Measurements from ENCODE around the gene FBN3. TPM values are rescaled to one million over a fixed set of nuclear protein-coding genes. Genes with fewer than 3 reads are reported as not detected.

Gene FBN3
- total RNA-seq, 1 donor from 2014 or later: not detected

- no peak for DNase-seq
- Histone ChIP-seq H3K4me1 (no peaks in the 10 kb centered on the region), H3K36me3 (peaks cover 14% of the 10 kb centered on the region), H3K27ac (replicated peaks) (no peak overlapping the region), H3K4me3 (no peak overlapping the region), H3K27me3 (ENCODE audit: low read depth) (peaks cover 29% of the 10 kb centered on the region), H3K9me3 (replicated peaks) (peaks cover 51% of the 10 kb centered on the region)
- intact Hi-C loops (cut with micrococcal nuclease): no loop called here
- no peak for TF ChIP-seq CTCF (IDR thresholded peaks at IDR 0.05; ENCODE audit: borderline replicate concordance)
Measured at GRCh38 chr19:8093740-8094139, 55.7 kb downstream of the FBN3 start.

GRCh38 chr19:8090950-8091349 is 58.4 kb downstream of the FBN3 start:
- no peak overlapping the region for H3K27ac ChIP-seq (replicated peaks)
- peaks cover 9% of the 10 kb centered on the region for H3K36me3 ChIP-seq
- no peak overlapping the region for H3K4me3 ChIP-seq
- H3K4me1 ChIP-seq: no peaks in the 10 kb centered on the region
- H3K27me3 ChIP-seq (ENCODE audit: low read depth): peaks cover 53% of the 10 kb centered on the region
- intact Hi-C loops (cut with micrococcal nuclease): no loop called here
- peaks cover 30% of the 10 kb centered on the region for H3K9me3 ChIP-seq (replicated peaks)
- no peak for TF ChIP-seq CTCF (IDR thresholded peaks at IDR 0.05; ENCODE audit: borderline replicate concordance)
- no peak for DNase-seq

- no peak for DNase-seq
- Histone ChIP-seq H3K4me1 (no peaks in the 10 kb centered on the region), H3K27me3 (ENCODE audit: low read depth) (peaks cover 60% of the 10 kb centered on the region), H3K9me3 (replicated peaks) (peaks cover 20% of the 10 kb centered on the region), H3K36me3 (no peaks in the 10 kb centered on the region), H3K27ac (replicated peaks) (no peak overlapping the region), H3K4me3 (no peak overlapping the region)
- no peak for TF ChIP-seq CTCF (IDR thresholded peaks at IDR 0.05; ENCODE audit: borderline replicate concordance)
- intact Hi-C loops (cut with micrococcal nuclease): no loop called here
Measured at GRCh38 chr19:8089664-8090601, 59.5 kb downstream of the FBN3 start.

- no peak for TF ChIP-seq CTCF (IDR thresholded peaks at IDR 0.05; ENCODE audit: borderline replicate concordance)
- Histone ChIP-seq H3K4me1 (no peaks in the 10 kb centered on the region), H3K27me3 (ENCODE audit: low read depth) (peaks cover 66% of the 10 kb centered on the region)
Measured at GRCh38 chr19:8088752-8089663, 60.4 kb downstream of the FBN3 start.

GRCh38 chr19:8087876-8088275 is 61.5 kb downstream of the FBN3 start:
- DNase-seq: no peak
- H3K27ac ChIP-seq (replicated peaks): no peak overlapping the region
- no peak for TF ChIP-seq CTCF (IDR thresholded peaks at IDR 0.05; ENCODE audit: borderline replicate concordance)
- no peak overlapping the region for H3K4me3 ChIP-seq
- H3K4me1 ChIP-seq: no peaks in the 10 kb centered on the region
- no peaks in the 10 kb centered on the region for H3K9me3 ChIP-seq (replicated peaks)
- H3K27me3 ChIP-seq (ENCODE audit: low read depth): peaks cover 69% of the 10 kb centered on the region
- intact Hi-C loops (cut with micrococcal nuclease): no loop called here
- no peaks in the 10 kb centered on the region for H3K36me3 ChIP-seq

More at GRCh38 chr19:8088752-8089663, 60.4 kb downstream of the FBN3 start:
- no peak overlapping the region for H3K27ac ChIP-seq (replicated peaks)
- no peak for DNase-seq
- no peak overlapping the region for H3K4me3 ChIP-seq
- H3K36me3 ChIP-seq: no peaks in the 10 kb centered on the region
- H3K9me3 ChIP-seq (replicated peaks): peaks cover 11% of the 10 kb centered on the region
- intact Hi-C loops (cut with micrococcal nuclease): no loop called here

Data from left ventricle myocardium inferior (tissue), 1 donor.